LNCAP (cell line): ENCODE results near the gene VIL1.

Experiments used
- TF ChIP-seq, protein P1 (sequence below): fragments of 450-650 bp; IDR thresholded peaks from 2 replicates; pipeline ENCODE4 v1.5.1; 2017; ENCODE audit warnings: mild to moderate bottlenecking

The VIL1 gene

DNA sequence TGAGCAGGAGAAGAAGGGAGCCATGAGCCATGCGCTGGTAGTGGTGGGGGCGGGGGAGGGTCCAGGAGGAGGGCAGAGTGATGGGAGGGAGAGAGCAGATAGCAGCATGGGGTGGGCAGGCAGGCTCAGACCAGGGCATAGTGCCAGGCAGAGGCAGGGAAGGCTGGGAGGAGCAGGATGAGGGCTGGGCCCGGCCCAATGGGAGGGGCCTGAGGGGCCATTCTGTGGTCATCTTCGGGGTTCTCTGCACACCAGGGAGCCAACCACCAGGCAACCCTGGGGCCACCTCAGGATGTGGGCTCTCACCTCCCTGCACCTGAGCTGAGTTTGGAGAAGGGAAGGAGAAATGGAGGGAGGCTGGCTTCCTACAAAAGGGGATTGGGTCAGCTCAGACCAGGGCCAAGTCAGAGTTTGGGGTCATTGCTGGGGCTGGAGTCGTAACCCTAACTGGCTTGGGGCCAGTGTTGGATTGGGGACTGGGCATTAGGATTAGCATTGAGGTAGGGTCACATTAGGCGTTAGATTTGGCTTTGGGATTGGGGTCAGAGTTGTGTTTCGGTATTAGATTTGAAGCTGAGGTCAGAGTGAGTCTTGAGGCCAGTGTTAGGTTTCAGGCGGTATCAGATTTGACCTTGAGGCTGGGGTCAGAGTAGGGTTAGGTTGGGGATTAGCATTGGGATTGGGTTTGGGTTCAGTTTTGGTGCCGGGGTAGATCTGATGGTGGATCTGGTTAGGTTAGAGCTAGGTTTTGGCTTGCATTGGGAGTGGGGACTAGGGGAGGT lies 11.2 kb downstream of the VIL1 start:
- TF ChIP-seq, protein P1, sequence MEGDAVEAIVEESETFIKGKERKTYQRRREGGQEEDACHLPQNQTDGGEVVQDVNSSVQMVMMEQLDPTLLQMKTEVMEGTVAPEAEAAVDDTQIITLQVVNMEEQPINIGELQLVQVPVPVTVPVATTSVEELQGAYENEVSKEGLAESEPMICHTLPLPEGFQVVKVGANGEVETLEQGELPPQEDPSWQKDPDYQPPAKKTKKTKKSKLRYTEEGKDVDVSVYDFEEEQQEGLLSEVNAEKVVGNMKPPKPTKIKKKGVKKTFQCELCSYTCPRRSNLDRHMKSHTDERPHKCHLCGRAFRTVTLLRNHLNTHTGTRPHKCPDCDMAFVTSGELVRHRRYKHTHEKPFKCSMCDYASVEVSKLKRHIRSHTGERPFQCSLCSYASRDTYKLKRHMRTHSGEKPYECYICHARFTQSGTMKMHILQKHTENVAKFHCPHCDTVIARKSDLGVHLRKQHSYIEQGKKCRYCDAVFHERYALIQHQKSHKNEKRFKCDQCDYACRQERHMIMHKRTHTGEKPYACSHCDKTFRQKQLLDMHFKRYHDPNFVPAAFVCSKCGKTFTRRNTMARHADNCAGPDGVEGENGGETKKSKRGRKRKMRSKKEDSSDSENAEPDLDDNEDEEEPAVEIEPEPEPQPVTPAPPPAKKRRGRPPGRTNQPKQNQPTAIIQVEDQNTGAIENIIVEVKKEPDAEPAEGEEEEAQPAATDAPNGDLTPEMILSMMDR: no peak

DNA sequence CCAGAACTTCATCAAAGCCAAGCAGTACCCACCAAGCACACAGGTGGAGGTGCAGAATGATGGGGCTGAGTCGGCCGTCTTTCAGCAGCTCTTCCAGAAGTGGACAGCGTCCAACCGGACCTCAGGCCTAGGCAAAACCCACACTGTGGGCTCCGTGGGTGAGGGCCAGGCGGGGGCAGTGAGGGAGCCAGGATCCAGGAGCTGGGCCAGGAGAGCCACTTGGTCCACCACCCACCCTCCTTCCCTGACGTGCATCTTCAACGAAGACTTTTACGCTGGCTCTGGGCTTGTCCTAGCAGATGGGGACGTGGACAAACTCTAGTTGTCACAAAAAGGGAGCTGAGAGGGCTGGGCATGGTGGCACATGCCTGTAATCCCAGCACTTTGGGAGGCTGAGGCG lies 11.8 kb downstream of the VIL1 start:
- TF ChIP-seq, protein P1: no peak

DNA sequence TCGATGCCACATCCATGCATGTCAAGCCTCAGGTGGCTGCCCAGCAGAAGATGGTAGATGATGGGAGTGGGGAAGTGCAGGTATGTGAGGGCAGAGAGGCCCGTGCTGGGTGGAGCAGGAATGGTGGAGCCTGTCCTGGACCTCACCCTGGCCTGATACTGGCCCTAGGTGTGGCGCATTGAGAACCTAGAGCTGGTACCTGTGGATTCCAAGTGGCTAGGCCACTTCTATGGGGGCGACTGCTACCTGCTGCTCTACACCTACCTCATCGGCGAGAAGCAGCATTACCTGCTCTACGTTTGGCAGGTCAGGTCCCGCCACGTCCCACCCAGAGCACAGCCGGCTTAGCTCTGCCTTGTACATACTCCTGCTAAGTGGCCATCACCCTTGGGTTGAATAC lies 13.0 kb downstream of the VIL1 start:
- TF ChIP-seq, protein P1: no peak

DNA sequence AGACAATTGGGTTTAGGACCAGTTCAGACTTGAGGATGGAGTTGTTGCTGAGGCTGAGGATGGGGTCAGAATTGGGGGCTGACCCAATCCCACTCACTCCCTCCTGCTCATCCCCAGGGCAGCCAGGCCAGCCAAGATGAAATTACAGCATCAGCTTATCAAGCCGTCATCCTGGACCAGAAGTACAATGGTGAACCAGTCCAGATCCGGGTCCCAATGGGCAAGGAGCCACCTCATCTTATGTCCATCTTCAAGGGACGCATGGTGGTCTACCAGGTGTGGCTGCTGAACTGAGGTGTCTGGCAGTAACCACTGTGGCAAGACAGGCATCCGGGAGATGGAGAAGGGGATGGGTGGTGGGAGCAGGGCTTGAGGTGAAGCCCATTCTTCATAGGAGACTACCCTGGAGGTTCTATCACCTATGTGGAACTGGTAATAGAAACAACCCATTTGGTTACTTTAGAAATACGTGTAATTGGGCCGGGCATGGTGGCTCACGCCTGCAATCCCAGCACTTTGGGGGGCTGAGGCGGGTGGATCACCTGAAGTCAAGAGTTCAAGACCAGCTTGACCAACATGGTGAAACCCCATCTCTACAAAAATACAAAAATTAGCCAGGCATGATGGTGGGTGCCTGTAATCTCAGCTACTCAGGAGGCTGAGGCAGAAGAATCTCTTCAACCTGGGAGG lies 13.9 kb downstream of the VIL1 start:
- TF ChIP-seq, protein P1: no peak

DNA sequence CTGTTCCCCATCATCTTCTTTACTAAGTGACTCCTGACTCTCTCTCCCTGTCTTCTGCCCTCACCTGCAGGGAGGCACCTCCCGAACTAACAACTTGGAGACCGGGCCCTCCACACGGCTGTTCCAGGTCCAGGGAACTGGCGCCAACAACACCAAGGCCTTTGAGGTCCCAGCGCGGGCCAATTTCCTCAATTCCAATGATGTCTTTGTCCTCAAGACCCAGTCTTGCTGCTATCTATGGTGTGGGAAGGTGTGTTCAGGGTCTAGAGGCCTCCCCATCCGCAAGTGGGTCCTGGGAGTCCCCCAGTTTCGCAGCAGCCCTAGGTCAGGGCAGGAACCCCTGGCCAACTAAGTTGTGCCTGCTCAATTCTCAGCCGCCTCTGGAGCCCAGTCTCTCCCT lies 15.5 kb downstream of the VIL1 start:
- TF ChIP-seq, protein P1: no peak

DNA sequence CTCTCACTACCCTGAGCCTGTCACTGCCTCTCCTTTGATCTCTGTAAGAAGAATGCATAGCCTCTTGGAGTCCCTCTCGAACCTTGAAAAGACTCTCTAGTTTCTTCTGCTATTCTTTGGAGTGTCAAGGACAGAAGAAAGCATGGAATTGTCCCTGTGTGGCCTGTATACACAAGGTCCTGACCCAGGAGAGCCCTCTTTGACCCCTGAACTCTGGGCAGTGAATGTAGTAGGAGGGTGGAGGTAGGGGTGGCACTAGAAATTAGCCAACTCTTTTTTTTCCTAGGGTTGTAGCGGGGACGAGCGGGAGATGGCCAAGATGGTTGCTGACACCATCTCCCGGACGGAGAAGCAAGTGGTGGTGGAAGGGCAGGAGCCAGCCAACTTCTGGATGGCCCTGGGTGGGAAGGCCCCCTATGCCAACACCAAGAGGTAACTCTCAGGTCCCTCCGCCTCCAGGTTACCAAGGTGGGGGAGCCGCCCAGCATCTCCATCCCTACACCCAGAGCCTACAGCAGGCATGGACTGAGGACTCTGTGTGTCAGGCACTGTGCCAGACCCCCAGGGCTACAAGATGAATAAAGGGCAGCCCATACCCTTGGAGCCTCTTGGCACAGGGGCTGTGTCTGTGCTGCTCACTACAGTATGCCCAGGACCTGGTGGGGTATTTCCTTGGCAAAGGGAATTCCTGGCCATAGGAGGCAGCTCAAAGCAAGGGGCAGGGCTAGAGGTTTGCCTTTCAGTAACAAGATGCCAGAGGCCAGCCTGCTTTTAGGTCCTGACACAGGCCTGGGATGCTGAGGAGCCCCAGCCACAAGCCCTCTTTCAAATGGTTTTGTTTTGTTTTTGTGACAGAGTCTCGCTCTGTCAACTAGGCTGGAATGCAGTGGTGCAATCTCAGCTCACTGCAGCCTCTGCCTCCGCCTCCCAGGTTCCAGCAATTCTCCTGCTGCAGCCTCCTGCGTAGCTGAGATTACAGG lies 16.4 kb downstream of the VIL1 start:
- TF ChIP-seq, protein P1: no peak

DNA sequence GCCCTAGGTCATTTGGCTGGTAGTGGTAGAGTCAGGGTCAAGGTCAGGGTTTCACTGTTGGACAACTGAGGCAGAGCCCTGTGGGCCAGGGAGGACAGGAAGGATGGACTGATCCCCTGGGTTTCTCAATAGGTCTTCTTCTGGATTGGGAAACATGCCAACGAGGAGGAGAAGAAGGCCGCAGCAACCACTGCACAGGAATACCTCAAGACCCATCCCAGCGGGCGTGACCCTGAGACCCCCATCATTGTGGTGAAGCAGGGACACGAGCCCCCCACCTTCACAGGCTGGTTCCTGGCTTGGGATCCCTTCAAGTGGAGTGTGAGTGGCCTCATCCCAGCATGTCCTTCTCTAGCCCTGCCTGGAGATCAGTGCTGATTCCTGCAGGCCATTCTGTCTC lies 18.1 kb downstream of the VIL1 start:
- TF ChIP-seq, protein P1: no peak
